Activated CD4-positive, alpha-beta memory T cell treated with anti-CD3 and anti-CD28 coated beads, Interleukin-2, amount 10 ng/mL, durations not matched to agents 7 days and 5 days (primary cell): Measurements from ENCODE around the gene KRTAP10-1. TPM values are rescaled to one million over a fixed set of nuclear protein-coding genes. Genes with fewer than 3 reads are reported as not detected.

Experiments
- CTCF ChIA-PET: fragments of 350-600 bp; sonication (Branson Sonifier 250); formaldehyde crosslinking; loops from one replicate; lab custom pipeline; 2021; ENCODE audit warnings: antibody characterized with exemption, inconsistent platforms; lab: Charles Lee
- POLR2A ChIA-PET: fragments of 350-600 bp; sonication (Branson Sonifier 250); formaldehyde crosslinking; loops from one replicate; lab custom pipeline; 2021; ENCODE audit warnings: antibody characterized with exemption; lab: Charles Lee
- DNase-seq: peaks from one replicate; pipeline ENCODE4 v3.0.0-alpha.2; 2020
- H3K27ac Mint-ChIP-seq: one replicate; pipeline ENCODE4 v1.8.0; 2021; ENCODE audit warnings: mild to moderate bottlenecking, mixed read lengths
- H3K27me3 Mint-ChIP-seq: one replicate; pipeline ENCODE4 v1.8.0; 2021; ENCODE audit warnings: mixed read lengths
- H3K36me3 Mint-ChIP-seq: one replicate; pipeline ENCODE4 v1.8.0; 2021; ENCODE audit warnings: low read depth, mixed read lengths
- H3K4me1 Mint-ChIP-seq: one replicate; pipeline ENCODE4 v1.8.0; 2021; ENCODE audit warnings: mixed read lengths
- H3K4me3 Mint-ChIP-seq: one replicate; pipeline ENCODE4 v1.8.0; 2021; ENCODE audit warnings: mild to moderate bottlenecking, mixed read lengths
- H3K9me3 Mint-ChIP-seq: one replicate; pipeline ENCODE4 v1.8.0; 2021; ENCODE audit warnings: mixed read lengths
- total RNA-seq, 2 experiments: library from RNA; stranded (reverse); gene quantifications; one replicate each; pipeline ENCODE4 v1.2.3, GENCODE V29; 2021

Gene KRTAP10-1
- total RNA-seq, 2 experiments from 2014 or later = not detected

- Mint-ChIP-seq H3K4me1 (peaks cover 2% of the 10 kb centered on the region), H3K27ac (no peak overlapping the region)
- POLR2A ChIA-PET = no interaction called here
These were observed 49.2 kb downstream of the KRTAP10-1 start for GRCh38 chr21:44490816-44491215.

GRCh38 chr21:44490405-44490804 lies 49.6 kb downstream of the KRTAP10-1 start:
- no peak overlapping the region for H3K27ac Mint-ChIP-seq
- no peak overlapping the region for H3K4me3 Mint-ChIP-seq
- no peak for DNase-seq
- POLR2A ChIA-PET = no interaction called here
- peaks cover 4% of the 10 kb centered on the region for H3K27me3 Mint-ChIP-seq
- CTCF ChIA-PET = interaction anchor here (0.6 to 1.1 kb wide), 2 partner anchors 220 to 303 kb away, joined by 3 to 4 read pairs; no protein-coding TSS in a partner anchor
- peaks cover 8% of the 10 kb centered on the region for H3K36me3 Mint-ChIP-seq
- peaks cover 16% of the 10 kb centered on the region for H3K9me3 Mint-ChIP-seq
- peaks cover 2% of the 10 kb centered on the region for H3K4me1 Mint-ChIP-seq

More at GRCh38 chr21:44490816-44491215, 49.2 kb downstream of the KRTAP10-1 start:
- H3K4me3 Mint-ChIP-seq = no peak overlapping the region
- peaks cover 16% of the 10 kb centered on the region for H3K9me3 Mint-ChIP-seq
- peaks cover 8% of the 10 kb centered on the region for H3K36me3 Mint-ChIP-seq
- peaks cover 8% of the 10 kb centered on the region for H3K27me3 Mint-ChIP-seq
- CTCF ChIA-PET = interaction anchor here (0.6 to 1.1 kb wide), 3 partner anchors 11 to 303 kb away, joined by 3 to 4 read pairs (median 3); no protein-coding TSS in a partner anchor
- DNase-seq = no peak

- POLR2A ChIA-PET = no interaction called here
- H3K27me3 Mint-ChIP-seq = peaks cover 5% of the 10 kb centered on the region
- peaks cover 2% of the 10 kb centered on the region for H3K4me1 Mint-ChIP-seq
- CTCF ChIA-PET = interaction anchor here (1.2 to 1.5 kb wide), 2 partner anchors 10 to 254 kb away, joined by 3 to 6 read pairs; no protein-coding TSS in a partner anchor
- H3K9me3 Mint-ChIP-seq = peaks cover 16% of the 10 kb centered on the region
- H3K36me3 Mint-ChIP-seq = peaks cover 8% of the 10 kb centered on the region
- H3K27ac Mint-ChIP-seq = no peak overlapping the region
- no peak for DNase-seq
- no peak overlapping the region for H3K4me3 Mint-ChIP-seq
These were observed 50.0 kb downstream of the KRTAP10-1 start for GRCh38 chr21:44489962-44490361.

Other genes starting within 250 kb of the KRTAP10-1 start
- 100 to 1,000 TPM; 218 to 221 TPM for gene PFKL, start 240.1 kb downstream of the KRTAP10-1 start, total RNA-seq
- 10 to 100 TPM; 14.2 to 15.5 TPM for gene CFAP410, start 200.8 kb downstream of the KRTAP10-1 start, total RNA-seq
- 10 to 100 TPM; 13.7 to 14.8 TPM for gene TRPM2, start 186.6 kb downstream of the KRTAP10-1 start, total RNA-seq
- gene LRRC3, start 84.7 kb downstream of the KRTAP10-1 start, total RNA-seq = 1 to 10 TPM; 3.7 to 3.8 TPM
- not detected for gene KRTAP10-2, start 11.3 kb upstream of the KRTAP10-1 start, total RNA-seq
- gene KRTAP10-3, start 18.6 kb upstream of the KRTAP10-1 start, total RNA-seq = not detected
- not detected for gene KRTAP10-4, start 33.5 kb upstream of the KRTAP10-1 start, total RNA-seq
- gene KRTAP10-5, start 40.4 kb upstream of the KRTAP10-1 start, total RNA-seq = not detected
- not detected for gene KRTAP10-6, start 52.3 kb upstream of the KRTAP10-1 start, total RNA-seq
- gene KRTAP10-7, start 60.4 kb upstream of the KRTAP10-1 start, total RNA-seq = not detected
- gene KRTAP10-8, start 71.9 kb upstream of the KRTAP10-1 start, total RNA-seq = not detected
- not detected for gene KRTAP10-9, start 86.9 kb upstream of the KRTAP10-1 start, total RNA-seq
- not detected for gene KRTAP10-10, start 97.2 kb upstream of the KRTAP10-1 start, total RNA-seq
- not detected for gene KRTAP10-11, start 106.2 kb upstream of the KRTAP10-1 start, total RNA-seq
- gene KRTAP12-4, start 114.5 kb upstream of the KRTAP10-1 start, total RNA-seq = not detected
- gene KRTAP12-3, start 117.7 kb upstream of the KRTAP10-1 start, total RNA-seq = not detected
- not detected for gene KRTAP12-2, start 126.7 kb upstream of the KRTAP10-1 start, total RNA-seq
- gene KRTAP12-1, start 142.0 kb upstream of the KRTAP10-1 start, total RNA-seq = not detected
- not detected for gene KRTAP10-12, start 157.0 kb upstream of the KRTAP10-1 start, total RNA-seq
- gene TSPEAR, start 171.4 kb upstream of the KRTAP10-1 start, total RNA-seq = not detected